ENCODE measurements around the gene ARSI.

DNA sequence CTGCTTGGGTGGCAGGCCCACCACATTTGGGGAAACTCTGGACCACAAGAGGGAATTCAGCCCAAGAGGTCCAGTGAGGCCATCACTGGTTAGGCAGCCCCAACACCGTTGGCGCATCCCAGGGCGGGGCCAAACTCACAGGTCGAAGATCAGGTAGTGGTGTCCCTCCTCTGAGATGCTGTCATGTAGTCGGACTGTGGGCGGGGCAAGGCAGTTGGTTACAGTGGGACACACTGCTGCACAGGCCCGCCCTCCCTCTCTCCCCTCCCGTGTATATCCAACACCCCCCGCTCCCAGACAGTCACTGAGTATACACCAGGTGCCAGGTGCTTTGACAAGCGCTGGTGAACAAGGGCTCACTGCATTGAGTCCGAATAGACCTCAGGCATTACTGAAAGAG lies 45.3 kb downstream of the ARSI start:
- TF ChIP-seq ZNF143 (CRISPR knock-in tag; IDR thresholded peaks at IDR 0.05), result no peak
- TF ChIP-seq ZNF549 (CRISPR knock-in tag; IDR thresholded peaks at IDR 0.05), result no peak
- no peak for TF ChIP-seq SRSF4 (IDR thresholded peaks at IDR 0.05; ENCODE audit: low read depth, low read length, poor library complexity, severe bottlenecking)
- TF ChIP-seq, protein P1, sequence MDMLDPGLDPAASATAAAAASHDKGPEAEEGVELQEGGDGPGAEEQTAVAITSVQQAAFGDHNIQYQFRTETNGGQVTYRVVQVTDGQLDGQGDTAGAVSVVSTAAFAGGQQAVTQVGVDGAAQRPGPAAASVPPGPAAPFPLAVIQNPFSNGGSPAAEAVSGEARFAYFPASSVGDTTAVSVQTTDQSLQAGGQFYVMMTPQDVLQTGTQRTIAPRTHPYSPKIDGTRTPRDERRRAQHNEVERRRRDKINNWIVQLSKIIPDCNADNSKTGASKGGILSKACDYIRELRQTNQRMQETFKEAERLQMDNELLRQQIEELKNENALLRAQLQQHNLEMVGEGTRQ (IDR thresholded peaks at IDR 0.05; ENCODE audit: low read depth, low read length), result no peak
- TF ChIP-seq, protein P1 (CRISPR knock-in tag; IDR thresholded peaks at IDR 0.05; ENCODE audit: borderline replicate concordance), result no peak
- TF ChIP-seq, protein P2, sequence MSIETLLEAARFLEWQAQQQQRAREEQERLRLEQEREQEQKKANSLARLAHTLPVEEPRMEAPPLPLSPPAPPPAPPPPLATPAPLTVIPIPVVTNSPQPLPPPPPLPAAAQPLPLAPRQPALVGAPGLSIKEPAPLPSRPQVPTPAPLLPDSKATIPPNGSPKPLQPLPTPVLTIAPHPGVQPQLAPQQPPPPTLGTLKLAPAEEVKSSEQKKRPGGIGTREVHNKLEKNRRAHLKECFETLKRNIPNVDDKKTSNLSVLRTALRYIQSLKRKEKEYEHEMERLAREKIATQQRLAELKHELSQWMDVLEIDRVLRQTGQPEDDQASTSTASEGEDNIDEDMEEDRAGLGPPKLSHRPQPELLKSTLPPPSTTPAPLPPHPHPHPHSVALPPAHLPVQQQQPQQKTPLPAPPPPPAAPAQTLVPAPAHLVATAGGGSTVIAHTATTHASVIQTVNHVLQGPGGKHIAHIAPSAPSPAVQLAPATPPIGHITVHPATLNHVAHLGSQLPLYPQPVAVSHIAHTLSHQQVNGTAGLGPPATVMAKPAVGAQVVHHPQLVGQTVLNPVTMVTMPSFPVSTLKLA (IDR thresholded peaks at IDR 0.05), result no peak
- TF ChIP-seq TAF1 (CRISPR knock-in tag; IDR thresholded peaks at IDR 0.05), result no peak
